HepG2 (cell line): Measurements from ENCODE around the gene KDM2B. TPM values are rescaled to one million over a fixed set of nuclear protein-coding genes. Genes with fewer than 3 reads are reported as not detected.

ENCODE experiments used
- AHR ChIP-seq: IDR thresholded peaks from 2 replicates; pipeline ENCODE4 v1.6.1; 2018; ENCODE audit warnings: missing genetic modification reagents, missing compliant biosample characterization
- BCLAF1 ChIP-seq: fragments of 450-650 bp; IDR thresholded peaks from 2 replicates; pipeline ENCODE4 v1.6.1; 2017; ENCODE audit warnings: mild to moderate bottlenecking
- GABPB1 ChIP-seq: IDR thresholded peaks from 2 replicates; pipeline ENCODE4 v1.6.1; 2016; ENCODE audit warnings: mild to moderate bottlenecking, missing genetic modification reagents, moderate library complexity, missing compliant biosample characterization
- NKX3-1 ChIP-seq: sonication (generic); formaldehyde crosslinking; IDR thresholded peaks from 2 replicates; pipeline ENCODE4 v1.5.0; 2020; ENCODE audit warnings: missing genetic modification reagents
- POGK ChIP-seq: sonication (generic); formaldehyde crosslinking; conservative IDR thresholded peaks from 2 replicates; pipeline ENCODE4 v1.8.0; 2022; ENCODE audit warnings: mild to moderate bottlenecking, moderate library complexity, missing genetic modification reagents
- SP4 ChIP-seq: sonication (generic); formaldehyde crosslinking; IDR thresholded peaks from 2 replicates; pipeline ENCODE4 v1.8.1; 2023; ENCODE audit warnings: mild to moderate bottlenecking, missing genetic modification reagents
- XBP1 ChIP-seq: sonication (generic); formaldehyde crosslinking; IDR thresholded peaks from 2 replicates; pipeline ENCODE4 v1.5.0; 2020; ENCODE audit warnings: missing genetic modification reagents
- ZNF251 ChIP-seq: sonication (generic); formaldehyde crosslinking; IDR thresholded peaks from 2 replicates; pipeline ENCODE4 v1.9.0; 2021; ENCODE audit warnings: mild to moderate bottlenecking, missing genetic modification reagents
- ZNF577 ChIP-seq: sonication (generic); formaldehyde crosslinking; IDR thresholded peaks from 2 replicates; pipeline ENCODE4 v1.4.0; 2020; ENCODE audit warnings: mild to moderate bottlenecking, low read depth, missing genetic modification reagents, borderline replicate concordance
- polyA plus RNA-seq, 8 experiments: library from polyadenylated mRNA; depleted of rRNA in 3 of 8; stranded (reverse) in 7 of 8; unstranded in 1 of 8; fragments of >200 nt; fragmentation: Illumina TruSeq in 4 of 8; extraction: Trizol in 4 of 8; gene quantifications; 2 replicates each; pipeline versions ENCODE4 v1.2.1 to v1.2.3, GENCODE V29; 2011 to 2016; ENCODE audit warnings: low read depth in 4 of 8, missing spikeins in 1 of 8, mixed read lengths in 1 of 8; ENCODE audit not compliant: insufficient read depth in 1 of 8
- total RNA-seq, 5 experiments: library from RNA; depleted of rRNA; stranded (reverse); fragments of >200 nt; fragmentation: Illumina TruSeq; extraction: Trizol; gene quantifications; 2 replicates each; pipeline ENCODE4 v1.2.3, GENCODE V29; 2016; ENCODE audit warnings: low read depth in 1 of 5
- TF ChIP-seq, protein P1 (sequence below), 2 experiments: sonication (generic) in 1 of 2; formaldehyde crosslinking in 1 of 2; IDR thresholded peaks; 2 replicates each; pipeline versions ENCODE4 v1.4.0 to v1.6.1; 2018 to 2020; ENCODE audit warnings: missing genetic modification reagents in 2 of 2, borderline replicate concordance in 1 of 2, low read depth in 1 of 2, mild to moderate bottlenecking in 1 of 2, missing biosample characterization in 1 of 2
- TF ChIP-seq, protein P2 (sequence below): IDR thresholded peaks from 2 replicates; pipeline ENCODE4 v1.6.1; 2016; ENCODE audit warnings: mild to moderate bottlenecking
- TF ChIP-seq, protein P3 (sequence below): sonication (generic); formaldehyde crosslinking; IDR thresholded peaks from 2 replicates; pipeline ENCODE4 v1.4.0; 2020; ENCODE audit warnings: mild to moderate bottlenecking, missing genetic modification reagents, borderline replicate concordance
- TF ChIP-seq, protein P4 (sequence below): sonication (generic); formaldehyde crosslinking; IDR thresholded peaks from 2 replicates; pipeline ENCODE4 v1.4.0; 2020; ENCODE audit warnings: low read depth, mild to moderate bottlenecking, missing genetic modification reagents

The KDM2B gene
- total and polyA plus RNA-seq, 2 of the 13 experiments (the other 11 are each of a cell fraction or from before 2014, with no cell fraction given): 17.5 to 26.1 TPM

DNA sequence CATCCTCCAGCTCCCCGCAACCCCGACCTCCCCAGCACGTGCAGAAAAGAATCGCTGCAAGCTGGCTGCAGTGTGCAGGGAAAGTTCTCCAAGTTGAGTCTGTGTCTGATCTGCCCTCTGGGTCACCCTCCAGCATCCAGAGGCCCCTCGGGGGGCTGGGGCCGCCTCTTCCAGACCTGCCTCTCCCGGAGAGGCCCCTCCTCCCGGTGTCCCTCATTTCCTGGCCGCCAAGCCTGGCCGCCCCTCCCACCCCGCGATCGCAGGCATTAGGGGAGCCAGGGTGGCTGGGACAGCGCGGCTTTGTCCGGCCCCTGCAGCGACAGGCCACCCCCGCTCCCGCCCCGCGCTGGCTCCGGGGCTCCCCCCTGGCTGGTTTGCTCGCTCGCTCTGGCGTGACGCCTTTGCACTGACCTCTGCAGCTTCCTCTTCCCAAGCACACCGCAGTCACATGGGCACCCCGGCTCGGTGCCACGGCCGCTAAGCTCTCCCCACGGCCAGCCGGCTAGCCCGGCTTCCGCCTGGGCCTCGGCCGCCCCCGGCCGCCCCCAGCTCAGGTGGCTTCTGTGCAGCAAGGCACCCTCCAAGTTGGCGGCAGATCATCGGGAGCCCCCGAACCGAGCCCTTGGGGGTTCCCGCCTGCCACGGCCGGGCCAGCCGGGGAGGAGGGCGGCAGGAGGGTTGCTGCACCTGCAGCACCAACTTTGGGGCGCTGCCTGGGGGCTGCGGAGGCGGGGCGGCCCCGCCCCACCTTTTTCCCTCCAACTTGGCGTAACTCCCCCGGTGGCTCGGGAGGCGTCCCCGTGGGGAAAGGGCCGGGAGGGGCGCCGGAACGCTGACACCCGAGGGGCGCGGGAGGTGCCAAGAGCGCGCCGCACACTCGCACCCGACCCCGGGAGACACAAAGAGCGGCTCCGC is 43.7 kb downstream of the KDM2B start (continued):
- TF ChIP-seq, protein P1, sequence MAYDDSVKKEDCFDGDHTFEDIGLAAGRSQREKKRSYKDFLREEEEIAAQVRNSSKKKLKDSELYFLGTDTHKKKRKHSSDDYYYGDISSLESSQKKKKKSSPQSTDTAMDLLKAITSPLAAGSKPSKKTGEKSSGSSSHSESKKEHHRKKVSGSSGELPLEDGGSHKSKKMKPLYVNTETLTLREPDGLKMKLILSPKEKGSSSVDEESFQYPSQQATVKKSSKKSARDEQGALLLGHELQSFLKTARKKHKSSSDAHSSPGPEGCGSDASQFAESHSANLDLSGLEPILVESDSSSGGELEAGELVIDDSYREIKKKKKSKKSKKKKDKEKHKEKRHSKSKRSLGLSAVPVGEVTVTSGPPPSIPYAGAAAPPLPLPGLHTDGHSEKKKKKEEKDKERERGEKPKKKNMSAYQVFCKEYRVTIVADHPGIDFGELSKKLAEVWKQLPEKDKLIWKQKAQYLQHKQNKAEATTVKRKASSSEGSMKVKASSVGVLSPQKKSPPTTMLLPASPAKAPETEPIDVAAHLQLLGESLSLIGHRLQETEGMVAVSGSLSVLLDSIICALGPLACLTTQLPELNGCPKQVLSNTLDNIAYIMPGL (CRISPR knock-in tag; IDR thresholded peaks at IDR 0.05; ENCODE audit: borderline replicate concordance in 1 of 2, low read depth in 1 of 2): peak in 1 of 2 experiments; percentile 66; a peak in 1 of 4 replicates
- peak; percentile 78 for TF ChIP-seq SP4 (CRISPR knock-in tag)
- TF ChIP-seq, protein P2, sequence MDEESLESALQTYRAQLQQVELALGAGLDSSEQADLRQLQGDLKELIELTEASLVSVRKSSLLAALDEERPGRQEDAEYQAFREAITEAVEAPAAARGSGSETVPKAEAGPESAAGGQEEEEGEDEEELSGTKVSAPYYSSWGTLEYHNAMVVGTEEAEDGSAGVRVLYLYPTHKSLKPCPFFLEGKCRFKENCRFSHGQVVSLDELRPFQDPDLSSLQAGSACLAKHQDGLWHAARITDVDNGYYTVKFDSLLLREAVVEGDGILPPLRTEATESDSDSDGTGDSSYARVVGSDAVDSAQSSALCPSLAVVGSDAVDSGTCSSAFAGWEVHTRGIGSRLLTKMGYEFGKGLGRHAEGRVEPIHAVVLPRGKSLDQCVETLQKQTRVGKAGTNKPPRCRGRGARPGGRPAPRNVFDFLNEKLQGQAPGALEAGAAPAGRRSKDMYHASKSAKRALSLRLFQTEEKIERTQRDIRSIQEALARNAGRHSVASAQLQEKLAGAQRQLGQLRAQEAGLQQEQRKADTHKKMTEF: peak; percentile 93
- TF ChIP-seq POGK: peak; percentile 82
- no peak for TF ChIP-seq ZNF251 (CRISPR knock-in tag)
- TF ChIP-seq, protein P3, sequence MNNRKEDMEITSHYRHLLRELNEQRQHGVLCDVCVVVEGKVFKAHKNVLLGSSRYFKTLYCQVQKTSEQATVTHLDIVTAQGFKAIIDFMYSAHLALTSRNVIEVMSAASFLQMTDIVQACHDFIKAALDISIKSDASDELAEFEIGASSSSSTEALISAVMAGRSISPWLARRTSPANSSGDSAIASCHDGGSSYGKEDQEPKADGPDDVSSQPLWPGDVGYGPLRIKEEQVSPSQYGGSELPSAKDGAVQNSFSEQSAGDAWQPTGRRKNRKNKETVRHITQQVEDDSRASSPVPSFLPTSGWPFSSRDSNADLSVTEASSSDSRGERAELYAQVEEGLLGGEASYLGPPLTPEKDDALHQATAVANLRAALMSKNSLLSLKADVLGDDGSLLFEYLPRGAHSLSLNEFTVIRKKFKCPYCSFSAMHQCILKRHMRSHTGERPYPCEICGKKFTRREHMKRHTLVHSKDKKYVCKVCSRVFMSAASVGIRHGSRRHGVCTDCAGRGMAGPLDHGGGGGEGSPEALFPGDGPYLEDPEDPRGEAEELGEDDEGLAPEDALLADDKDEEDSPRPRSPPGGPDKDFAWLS (CRISPR knock-in tag): 0 out of 2 replicates have a peak, but pooled peaks have one; percentile 88
- TF ChIP-seq, protein P4, sequence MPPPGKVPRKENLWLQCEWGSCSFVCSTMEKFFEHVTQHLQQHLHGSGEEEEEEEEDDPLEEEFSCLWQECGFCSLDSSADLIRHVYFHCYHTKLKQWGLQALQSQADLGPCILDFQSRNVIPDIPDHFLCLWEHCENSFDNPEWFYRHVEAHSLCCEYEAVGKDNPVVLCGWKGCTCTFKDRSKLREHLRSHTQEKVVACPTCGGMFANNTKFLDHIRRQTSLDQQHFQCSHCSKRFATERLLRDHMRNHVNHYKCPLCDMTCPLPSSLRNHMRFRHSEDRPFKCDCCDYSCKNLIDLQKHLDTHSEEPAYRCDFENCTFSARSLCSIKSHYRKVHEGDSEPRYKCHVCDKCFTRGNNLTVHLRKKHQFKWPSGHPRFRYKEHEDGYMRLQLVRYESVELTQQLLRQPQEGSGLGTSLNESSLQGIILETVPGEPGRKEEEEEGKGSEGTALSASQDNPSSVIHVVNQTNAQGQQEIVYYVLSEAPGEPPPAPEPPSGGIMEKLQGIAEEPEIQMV (CRISPR knock-in tag): 0 out of 2 replicates have a peak, but pooled peaks have one; percentile 35
- TF ChIP-seq GABPB1 (CRISPR knock-in tag): peak; percentile 87
- no peak for TF ChIP-seq ZNF577 (CRISPR knock-in tag)
- no peak for TF ChIP-seq BCLAF1
- peak; percentile 40; the same call in 1 of the 2 replicates for TF ChIP-seq XBP1 (CRISPR knock-in tag)
- TF ChIP-seq NKX3-1 (CRISPR knock-in tag): peak; percentile 93
- 0 out of 2 replicates have a peak, but pooled peaks have one; percentile 75 for TF ChIP-seq AHR (CRISPR knock-in tag)
